GM23248 (cell line): ENCODE data around the gene YPEL1. TPM values are rescaled to one million over a fixed set of nuclear protein-coding genes. Genes with fewer than 3 reads are reported as not detected.
A peak's percentile ranks its signal among the peaks of the same experiment; 100 is the strongest.

Experiments
- DNase-seq: peaks from one replicate; pipeline ENCODE4 v3.0.0-alpha.2; 2015
- H2AFZ ChIP-seq: fragments of 200-600 bp; sonication (generic); 2 replicates; pipeline ENCODE4 v1.6.1; 2016; ENCODE audit warnings: antibody characterized with exemption
- H3F3A ChIP-seq: fragments of 200-600 bp; sonication (generic); 2 replicates; pipeline ENCODE4 v1.6.1; 2016; ENCODE audit warnings: mild to moderate bottlenecking, antibody characterized with exemption, mixed run types; ENCODE audit not compliant: insufficient read depth
- H3K27ac ChIP-seq: fragments of 200-600 bp; sonication (generic); 2 replicates; pipeline ENCODE4 v1.5.1; 2016; ENCODE audit warnings: mild to moderate bottlenecking
- H3K27me3 ChIP-seq: fragments of 200-600 bp; sonication (generic); replicated peaks from 2 replicates; pipeline ENCODE4 v1.6.1; 2016; ENCODE audit warnings: mild to moderate bottlenecking; ENCODE audit not compliant: insufficient read depth
- H3K36me3 ChIP-seq: fragments of 200-600 bp; sonication (generic); 2 replicates; pipeline ENCODE4 v1.6.1; 2016; ENCODE audit warnings: low read depth, mild to moderate bottlenecking
- H3K4me1 ChIP-seq: fragments of 200-600 bp; sonication (generic); 2 replicates; pipeline ENCODE4 v1.6.1; 2016; ENCODE audit warnings: mild to moderate bottlenecking; ENCODE audit not compliant: insufficient read depth
- H3K4me2 ChIP-seq: fragments of 200-600 bp; sonication (generic); one replicate; pipeline ENCODE4 v1.6.1; 2016; ENCODE audit warnings: mild to moderate bottlenecking; ENCODE audit not compliant: unreplicated experiment
- H3K4me3 ChIP-seq: fragments of 200-600 bp; sonication (generic); 2 replicates; pipeline ENCODE4 v1.5.1; 2016; ENCODE audit warnings: mild to moderate bottlenecking
- H3K79me2 ChIP-seq: fragments of 200-600 bp; sonication (generic); 2 replicates; pipeline ENCODE4 v1.6.1; 2016; ENCODE audit warnings: mild to moderate bottlenecking; ENCODE audit not compliant: insufficient read depth
- H3K9ac ChIP-seq: fragments of 200-600 bp; sonication (generic); 2 replicates; pipeline ENCODE4 v1.6.1; 2016; ENCODE audit warnings: mild to moderate bottlenecking
- H3K9me2 ChIP-seq: fragments of 200-600 bp; sonication (generic); 2 replicates; pipeline ENCODE4 v1.6.1; 2016; ENCODE audit warnings: mixed run types, mild to moderate bottlenecking, moderate library complexity; ENCODE audit not compliant: insufficient read depth
- H3K9me3 ChIP-seq: fragments of 200-600 bp; sonication (generic); one replicate; pipeline ENCODE4 v1.6.1; 2017; ENCODE audit warnings: low read depth
- H4K20me1 ChIP-seq: fragments of 200-600 bp; sonication (generic); 2 replicates; pipeline ENCODE4 v1.6.0; 2016; ENCODE audit not compliant: insufficient read depth
- EZH2 ChIP-seq: fragments of 200-600 bp; sonication (generic); IDR thresholded peaks from 2 replicates; pipeline ENCODE4 v1.6.1; 2018; ENCODE audit warnings: antibody characterized with exemption, mild to moderate bottlenecking; ENCODE audit not compliant: insufficient read depth, poor library complexity, severe bottlenecking
- EZH2phosphoT487 ChIP-seq: fragments of 200-600 bp; sonication (generic); IDR thresholded peaks from 2 replicates; pipeline ENCODE4 v1.6.1; 2018; ENCODE audit warnings: antibody characterized with exemption, moderate library complexity, mild to moderate bottlenecking, low read depth; ENCODE audit not compliant: insufficient read depth
- WGBS, 2 experiments: methylation state at CpG; one replicate each; pipeline ENCODE4 v1.1.6; 2015 to 2017; ENCODE audit warnings: low lambda C conversion rate in 2 of 2, low coverage in 1 of 2; ENCODE audit errors: missing lambda C conversion rate in 2 of 2; 5-methylcytosine and 5-hydroxymethylcytosine counted together
- in situ Hi-C: fragments of 300-500 bp; cut with MboI; formaldehyde crosslinking; loops from 2 replicates; pipeline ENCODE4 v1.15.0; 2020
- polyA plus RNA-seq: library from polyadenylated mRNA; unstranded; fragments of >200 nt; fragmentation: Nextera tagmentation; extraction: Ambion mirVana; gene quantifications from 2 replicates; pipeline ENCODE4 v1.2.1, GENCODE V29; 2016
- total RNA-seq: library from RNA; depleted of rRNA; stranded (reverse); fragments of >200 nt; shearing (Covaris generic); gene quantifications from 2 replicates; pipeline ENCODE4 v1.2.3, GENCODE V29; 2014

The YPEL1 gene
- total and polyA plus RNA-seq, 2 experiments from 2014 or later = 0.22 to 1.1 TPM

- TF ChIP-seq EZH2 (no peak), EZH2phosphoT487 (no peak)
- Histone ChIP-seq H3K9me3 (no peaks in the 10 kb centered on the region), H2AFZ (no peak overlapping the region), H4K20me1 (no peaks in the 10 kb centered on the region), H3K9me2 (no peaks in the 10 kb centered on the region), H3K4me1 (peaks cover 10% of the 10 kb centered on the region), H3K4me2 (no peak overlapping the region), H3K4me3 (no peak overlapping the region), H3K27me3 (no peaks in the 10 kb centered on the region), H3K27ac (no peak overlapping the region), H3F3A (0 out of 2 replicates have a peak, but pooled peaks cover 8% of the 10 kb centered on the region), H3K79me2 (no peaks in the 10 kb centered on the region), H3K9ac (no peak overlapping the region), H3K36me3 (no peaks in the 10 kb centered on the region)
- 86 to 90% methylated on average over 29 to 32 of the region's 32 CpGs for WGBS, 2 experiments
- DNase-seq = no peak
- in situ Hi-C loops = loop anchor here (5.0 kb wide), 1 partner anchor 228 kb away; no protein-coding TSS in a partner anchor
Observed at GRCh38 chr22:21714059-21714770, 21.4 kb downstream of the YPEL1 start.

GRCh38 chr22:21713428-21714058, 22.1 kb downstream of the YPEL1 start:
- peak; percentile 25 for DNase-seq
- Histone ChIP-seq H3K27ac (no peak overlapping the region), H3K4me2 (peak overlapping the region; percentile 85), H3K9me2 (no peaks in the 10 kb centered on the region), H3K27me3 (no peaks in the 10 kb centered on the region), H3K4me1 (peaks cover 10% of the 10 kb centered on the region), H4K20me1 (no peaks in the 10 kb centered on the region), H3K9me3 (no peaks in the 10 kb centered on the region), H3K36me3 (no peaks in the 10 kb centered on the region), H3K9ac (no peak overlapping the region), H2AFZ (peak overlapping the region; percentile 87), H3F3A (0 out of 2 replicates have a peak, but pooled peaks cover under 1% of the 10 kb centered on the region), H3K4me3 (peak overlapping the region; percentile 61), H3K79me2 (no peaks in the 10 kb centered on the region)
- in situ Hi-C loops = loop anchor here (5.0 kb wide), 1 partner anchor 229 kb away; no protein-coding TSS in a partner anchor
- WGBS, 2 experiments = 59 to 69% methylated on average over 6 to 9 of the region's 9 CpGs
- TF ChIP-seq EZH2 (no peak), EZH2phosphoT487 (no peak)

- H3K79me2 ChIP-seq = no peaks in the 10 kb centered on the region
- no peaks in the 10 kb centered on the region for H3K9me3 ChIP-seq
- no peaks in the 10 kb centered on the region for H3F3A ChIP-seq
- H3K4me1 ChIP-seq = peaks cover 10% of the 10 kb centered on the region
- H3K9ac ChIP-seq = no peak overlapping the region
- H3K27ac ChIP-seq = no peak overlapping the region
- no peaks in the 10 kb centered on the region for H3K27me3 ChIP-seq
- DNase-seq = peak; percentile 89
- no peaks in the 10 kb centered on the region for H3K9me2 ChIP-seq
- H3K4me2 ChIP-seq = peak overlapping the region; percentile 85
- in situ Hi-C loops = loop anchor here (5.0 kb wide), 1 partner anchor 229 kb away; no protein-coding TSS in a partner anchor
- WGBS, 2 experiments = 0 to 1% methylated on average over 14 of the region's 14 CpGs
- no peaks in the 10 kb centered on the region for H3K36me3 ChIP-seq
- peak overlapping the region; percentile 87 for H2AFZ ChIP-seq
- no peaks in the 10 kb centered on the region for H4K20me1 ChIP-seq
- TF ChIP-seq EZH2phosphoT487 (no peak), EZH2 (no peak)
- peak overlapping the region; percentile 61 for H3K4me3 ChIP-seq
Observed at GRCh38 chr22:21712751-21713427, 22.7 kb downstream of the YPEL1 start.

GRCh38 chr22:21711851-21712250, 23.7 kb downstream of the YPEL1 start:
- Histone ChIP-seq H3K27ac (no peak overlapping the region), H3K4me2 (no peak overlapping the region), H3K36me3 (no peaks in the 10 kb centered on the region), H2AFZ (no peak overlapping the region), H3K4me1 (peaks cover 10% of the 10 kb centered on the region), H3K9ac (no peak overlapping the region), H4K20me1 (no peaks in the 10 kb centered on the region), H3K9me2 (no peaks in the 10 kb centered on the region), H3K27me3 (no peaks in the 10 kb centered on the region), H3K9me3 (no peaks in the 10 kb centered on the region), H3K4me3 (no peak overlapping the region), H3F3A (no peaks in the 10 kb centered on the region), H3K79me2 (no peaks in the 10 kb centered on the region)
- TF ChIP-seq EZH2 = no peak
- no peak for TF ChIP-seq EZH2phosphoT487
- in situ Hi-C loops = loop anchor here (5.0 kb wide), 1 partner anchor 230 kb away; no protein-coding TSS in a partner anchor
- 35 to 38% methylated on average over 4 of the region's 4 CpGs for whole genome bisulfite sequencing, 2 experiments
- DNase-seq = no peak
